ENCODE results near the gene COL4A2.

COL4A2 gene

GRCh38 chr13:110410000-110410399 lies 102.9 kb downstream of the COL4A2 start:
- TF ChIP-seq CTCF (IDR thresholded peaks at IDR 0.05), result no peak

- TF ChIP-seq CTCF (IDR thresholded peaks at IDR 0.05), result no peak
Observed at GRCh38 chr13:110410936-110411687, 104.0 kb downstream of the COL4A2 start.

DNA sequence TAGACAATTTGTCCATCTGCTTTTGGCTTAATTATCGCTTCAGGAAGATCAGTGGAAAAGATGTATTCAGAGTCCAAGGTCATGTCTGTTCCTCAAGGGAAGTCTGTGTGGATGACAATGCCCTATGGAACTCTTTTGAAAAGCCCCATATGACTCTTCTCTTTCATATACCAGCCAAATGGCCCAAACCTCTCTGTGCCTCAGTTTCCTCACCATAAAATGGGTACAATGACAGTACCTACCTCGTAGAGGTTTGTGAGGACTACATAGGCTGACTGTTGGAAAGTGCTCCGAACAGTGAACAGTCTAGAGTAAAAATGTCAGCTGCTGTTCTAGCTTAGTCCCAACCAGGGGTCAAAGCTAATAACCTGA lies 104.6 kb downstream of the COL4A2 start:
- no peak for TF ChIP-seq CTCF (IDR thresholded peaks at IDR 0.05)

- peak; percentile 81 for TF ChIP-seq CTCF (IDR thresholded peaks at IDR 0.05)
Observed at GRCh38 chr13:110412132-110412914, 105.2 kb downstream of the COL4A2 start.

GRCh38 chr13:110413016-110413675 lies 106.1 kb downstream of the COL4A2 start:
- no peak for TF ChIP-seq CTCF (IDR thresholded peaks at IDR 0.05)

DNA sequence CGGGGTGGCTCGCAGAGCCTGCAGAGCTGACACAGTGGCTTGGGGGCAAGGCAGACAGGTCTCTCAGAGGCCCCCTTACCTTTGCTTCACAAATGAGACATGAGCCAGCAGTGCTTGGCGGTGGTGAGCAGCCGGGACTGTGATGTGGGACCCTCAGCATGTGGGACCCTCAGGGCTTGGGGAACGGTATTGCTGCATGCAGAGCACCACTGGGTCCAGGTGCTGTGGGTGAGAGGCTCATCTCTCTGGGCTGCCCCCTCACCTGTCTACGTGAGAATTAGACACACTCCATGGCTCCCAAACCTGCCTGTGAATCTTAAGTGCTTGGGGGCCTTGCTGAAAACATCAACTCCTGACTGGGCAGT lies 106.6 kb downstream of the COL4A2 start:
- TF ChIP-seq CTCF (IDR thresholded peaks at IDR 0.05), result no peak

DNA sequence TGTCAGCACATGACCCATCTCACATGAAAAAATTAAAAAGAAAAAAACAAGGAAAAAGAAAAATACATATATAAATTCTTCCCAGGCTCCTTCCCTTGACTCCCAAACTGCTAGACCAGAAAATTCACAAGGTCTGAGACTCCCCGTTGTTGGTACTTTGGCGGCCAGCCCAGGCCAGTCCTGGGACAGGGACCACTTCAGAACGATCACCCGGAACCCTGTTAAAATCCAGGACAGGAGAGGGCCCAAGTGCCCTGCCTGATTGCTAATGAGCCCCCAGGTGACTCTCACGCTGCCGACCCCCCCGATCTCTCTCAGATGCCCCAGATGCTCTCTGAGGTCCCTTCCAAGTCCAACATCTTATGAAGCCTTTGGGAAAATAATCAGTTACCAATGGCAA lies 107.2 kb downstream of the COL4A2 start:
- TF ChIP-seq CTCF (IDR thresholded peaks at IDR 0.05), result no peak
